HG03457 (cell line): ENCODE data around the gene ALG14.
A peak's percentile ranks its signal among the peaks of the same experiment; 100 is the strongest.

Source experiments
- ATAC-seq: cut with Tn5 transposase; IDR thresholded peaks from one replicate; pipeline ENCODE4 v1.9.1; 2021; ENCODE audit warnings: moderate number of reproducible peaks; ENCODE audit not compliant: unreplicated experiment

ALG14 gene

DNA sequence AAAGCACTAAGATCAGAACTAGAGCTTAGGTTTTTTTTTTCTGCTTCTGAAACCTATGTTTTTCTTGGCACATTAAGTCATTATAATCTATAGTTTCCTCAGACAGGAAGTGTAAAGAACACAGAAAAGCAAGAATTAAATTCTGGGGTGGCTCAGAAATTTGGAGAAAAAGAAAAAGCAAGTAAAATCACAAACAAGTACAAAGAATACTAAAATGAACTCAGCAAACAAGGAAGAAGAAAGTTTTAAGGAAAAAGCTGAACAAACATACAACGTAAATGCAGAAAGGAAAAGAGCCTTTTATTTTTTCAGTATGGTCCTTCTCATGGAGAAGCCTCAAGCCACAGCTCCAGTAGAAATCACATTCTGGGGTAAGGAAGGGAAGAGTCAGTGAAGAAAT is 137.3 kb downstream of the ALG14 start:
- no peak for ATAC-seq

DNA sequence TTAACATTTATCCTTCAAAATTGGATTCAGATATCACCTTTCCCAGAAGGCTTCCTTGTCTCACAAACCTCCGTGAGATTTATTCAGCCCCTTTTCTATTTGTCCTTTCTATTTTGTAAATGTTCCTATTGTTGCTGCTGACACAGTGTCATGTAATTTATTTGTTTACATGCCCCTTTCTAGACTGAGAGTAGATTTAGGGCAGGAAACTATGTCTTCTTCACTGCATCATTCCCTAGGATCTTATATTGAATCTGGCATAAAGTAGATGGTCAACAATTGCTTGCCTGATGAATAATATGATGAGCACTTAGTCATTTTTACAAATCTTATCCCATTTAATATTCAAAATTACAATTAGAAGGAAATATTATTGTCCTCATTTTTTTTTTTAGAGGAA is 137.7 kb downstream of the ALG14 start:
- ATAC-seq = no peak

GRCh38 chr1:94934551-94934950 is 138.2 kb downstream of the ALG14 start:
- no peak for ATAC-seq

- no peak for ATAC-seq
Measured at GRCh38 chr1:94931254-94931841, 141.4 kb downstream of the ALG14 start.

- ATAC-seq = no peak
Measured at GRCh38 chr1:94929351-94930217, 143.2 kb downstream of the ALG14 start.

- ATAC-seq = no peak
Measured at GRCh38 chr1:94928293-94928939, 144.3 kb downstream of the ALG14 start.

- ATAC-seq = no peak
Measured at GRCh38 chr1:94927405-94928175, 145.2 kb downstream of the ALG14 start.

- ATAC-seq = peak; percentile 67
Measured at GRCh38 chr1:94926915-94927404, 145.8 kb downstream of the ALG14 start, which contains the start of gene CNN3. TSS of gene CNN3 (minus strand) at chr1:94927110. CDS start at chr1:94926894, 216 bp downstream.

- ATAC-seq = no peak
Measured at GRCh38 chr1:94926126-94926914, 146.4 kb downstream of the ALG14 start.

- ATAC-seq = no peak
Measured at GRCh38 chr1:94925561-94926125, 147.1 kb downstream of the ALG14 start.

- no peak for ATAC-seq
Measured at GRCh38 chr1:94925004-94925403, 147.7 kb downstream of the ALG14 start.
